Heart right ventricle (tissue), 16 donors: ENCODE results near the gene SLC22A7. TPM values are rescaled to one million over a fixed set of nuclear protein-coding genes. Genes with fewer than 3 reads are reported as not detected.

Experiments used
- ATAC-seq, 8 donors: fragments of 200-7000 bp; cut with Tn5 transposase; one replicate each; pipeline ENCODE4 v1.9.1; 2020; ENCODE audit warnings: mild to moderate bottlenecking in 8 of 8, moderate library complexity in 8 of 8, moderate number of reproducible peaks in 1 of 8
- DNase-seq, 2 donors: peaks; one replicate each; pipeline ENCODE4 v3.0.0-alpha.2; 2020
- H3K27ac ChIP-seq, 10 donors: fragments of 200-600 bp; sonication (generic) in 2 of 10; one replicate each; pipeline versions ENCODE4 v1.5.0 to v1.8.0; 2020 to 2022; ENCODE audit warnings: mild to moderate bottlenecking in 3 of 10
- H3K27me3 ChIP-seq, 7 donors: fragments of 200-600 bp; one replicate each; pipeline ENCODE4 v1.8.0; 2021 to 2022; ENCODE audit warnings: mild to moderate bottlenecking in 2 of 7
- H3K36me3 ChIP-seq, 9 donors: fragments of 200-600 bp; sonication (generic) in 1 of 9; one replicate each; pipeline versions ENCODE4 v1.5.0 to v1.8.0; 2020 to 2022; ENCODE audit warnings: mild to moderate bottlenecking in 2 of 9
- H3K4me1 ChIP-seq, 9 donors: fragments of 200-600 bp; sonication (generic) in 1 of 9; one replicate each; pipeline versions ENCODE4 v1.5.0 to v1.8.0; 2020 to 2022; ENCODE audit warnings: mild to moderate bottlenecking in 4 of 9
- H3K4me3 ChIP-seq, 10 donors: fragments of 200-600 bp; sonication (generic) in 2 of 10; one replicate each; pipeline versions ENCODE4 v1.5.0 to v1.8.0; 2020 to 2022; ENCODE audit warnings: mild to moderate bottlenecking in 7 of 10, moderate library complexity in 2 of 10
- H3K9me3 ChIP-seq, 11 donors: fragments of 200-600 bp in 10 of 11; sonication (generic) in 2 of 11; one replicate each; pipeline versions ENCODE4 v1.5.0 to v1.8.0; 2013 to 2022; ENCODE audit warnings: mild to moderate bottlenecking in 2 of 11, control low read depth in 1 of 11, moderate library complexity in 1 of 11
- CTCF ChIP-seq, 9 donors: fragments of 200-600 bp; sonication (generic) in 2 of 9; IDR thresholded peaks; one replicate each; pipeline versions ENCODE4 v1.5.0 to v1.8.0; 2021 to 2022; ENCODE audit warnings: antibody characterized with exemption in 9 of 9, mild to moderate bottlenecking in 5 of 9, moderate library complexity in 1 of 9
- WGBS, 2 donors: extraction: QIAGEN DNeasy Blood & Tissue Kit; methylation state at CpG; one replicate each; pipeline ENCODE4 v1.1.7; 2013; ENCODE audit warnings: inconsistent platforms in 1 of 2; 5-methylcytosine and 5-hydroxymethylcytosine counted together
- intact Hi-C, 10 donors: fragments of 100-400 bp; cut with DNase I; formaldehyde crosslinking; loops; one replicate each; pipeline versions ENCODE4 v1.11.1 to v1.14.2; 2022
- polyA plus RNA-seq, 2 donors: library from polyadenylated mRNA; stranded (reverse); fragments of 200-250 nt; gene quantifications; one replicate each; pipeline ENCODE4 v1.2.3, GENCODE V29; 2013
- total RNA-seq, 10 donors: library from RNA; stranded (reverse); fragmentation: NEBNext Ultra II Directional in 3 of 10; extraction: Animal tissue kit (Norgen Biotek cat#: 25700) in 3 of 10; gene quantifications; one replicate each; pipeline versions ENCODE4 v1.2.1 to v1.2.4, GENCODE V29; 2021 to 2023
- donor health status: Arrhythmogenic right ventricular cardiomyopathy.
- donor health status: ischemic (EF 13 %, LVEDD 7.1; RV severe dilation, severe dysfunction).
- donor health status: healthy with polysubstance abuse.
- donor health status: DM: no; HTN: yes; CAD: no.
- donor health status: DM: no; HTN: no; CAD: no.
- donor health status: ischemic (EF 25% LVEDD 6.9; RV normal size, moderate dysfunction).
- donor health status: ischemic (EF 25% LVEDD 5.7; RV mildly dilated, moderate dysfunction).
- donor health status: healthy.
- donor health status: DM: yes; HTN: yes; CAD: no.
- donor health status: Ischemic cardiomyopathy.
- donor health status: ischemic (EF 35%, LVEDD 5.7; RV mildly dilated, moderate dysfunction).
- donor health status: nonischemic (EF 11% LVEDD 7.7; RV severe dilation, severe dysfunction).
- donor health status: DM: yes; HTN: yes; CAD: no.
- donor health status: PGD.
- donor health status: ischemic (EF 29% LVEDD 5.4; RV normal size, mild dysfunction).
- donor health status: nonischemic (EF 23%, LVEDD 6.1; RV moderate dilation, normal function).

SLC22A7 gene
- total and polyA plus RNA-seq, 12 donors: 0.15 to 0.37 (median 0.22) TPM; not detected in 6

GRCh38 chr6:43286980-43287716, 10.9 kb upstream of the SLC22A7 start:
- ATAC-seq (peak in 4 of 8 donors; percentile 18 to 38 (median 27)), DNase-seq (no peak)
- peaks cover 0 to 41% (median 13%) of the 10 kb centered on the region in 7 donors for H3K27me3 ChIP-seq
- H3K4me1 ChIP-seq: no peaks in the 10 kb centered on the region
- no peaks in the 10 kb centered on the region for H3K36me3 ChIP-seq
- H3K27ac ChIP-seq: no peak overlapping the region
- 63 to 66% methylated on average over 10 of the region's 10 CpGs for WGBS, 2 donors
- H3K9me3 ChIP-seq: no peaks in the 10 kb centered on the region
- TF ChIP-seq CTCF (IDR thresholded peaks at IDR 0.05): peak in 4 of 9 donors; percentile 20 to 27 (median 24)
- H3K4me3 ChIP-seq: no peak overlapping the region
- intact Hi-C loops: no loop called here

- DNase-seq: no peak
- intact Hi-C loops: no loop called here
Observed at GRCh38 chr6:43287717-43288679, 10.1 kb upstream of the SLC22A7 start.

GRCh38 chr6:43290339-43290904, 7.6 kb upstream of the SLC22A7 start:
- 71 to 82% methylated on average over 3 of the region's 3 CpGs for WGBS, 2 donors
- intact Hi-C loops: no loop called here
- TF ChIP-seq CTCF (IDR thresholded peaks at IDR 0.05): no peak
- Histone ChIP-seq H3K36me3 (no peaks in the 10 kb centered on the region), H3K27ac (no peak overlapping the region), H3K4me3 (no peak overlapping the region), H3K4me1 (no peaks in the 10 kb centered on the region), H3K9me3 (no peaks in the 10 kb centered on the region), H3K27me3 (peaks cover 0 to 14% (median 1%) of the 10 kb centered on the region in 7 donors)
- DNase-seq: no peak
- no peak for ATAC-seq

More at GRCh38 chr6:43287717-43288679, 10.1 kb upstream of the SLC22A7 start:
- Histone ChIP-seq H3K9me3 (no peaks in the 10 kb centered on the region), H3K27ac (no peak overlapping the region), H3K4me3 (no peak overlapping the region), H3K4me1 (no peaks in the 10 kb centered on the region), H3K36me3 (no peaks in the 10 kb centered on the region), H3K27me3 (peaks cover 0 to 38% (median 13%) of the 10 kb centered on the region in 7 donors)
- 81 to 82% methylated on average over 7 of the region's 7 CpGs for WGBS, 2 donors
- no peak for ATAC-seq
- TF ChIP-seq CTCF (IDR thresholded peaks at IDR 0.05): no peak

- H3K4me3 ChIP-seq: no peak overlapping the region
- DNase-seq (no peak), ATAC-seq (no peak)
- H3K27me3 ChIP-seq: peaks cover 0 to 9% (median 0%) of the 10 kb centered on the region in 7 donors
- no peaks in the 10 kb centered on the region for H3K36me3 ChIP-seq
- intact Hi-C loops: no loop called here
- no peak for TF ChIP-seq CTCF (IDR thresholded peaks at IDR 0.05)
- no peaks in the 10 kb centered on the region for H3K9me3 ChIP-seq
- no peaks in the 10 kb centered on the region for H3K4me1 ChIP-seq
- WGBS, 2 donors: 84 to 89% methylated on average over 6 of the region's 6 CpGs
- H3K27ac ChIP-seq: no peak overlapping the region
Observed at GRCh38 chr6:43290905-43291355, 7.1 kb upstream of the SLC22A7 start.
